Ishikawa (cell line): Measurements from ENCODE around the gene PLA2G1B.

Source experiments
- CREB1 ChIP-seq: IDR thresholded peaks from 2 replicates; pipeline ENCODE4 v1.6.1; 2012; ENCODE audit warnings: low read depth
- EGR1 ChIP-seq: IDR thresholded peaks from 2 replicates; pipeline ENCODE4 v1.6.1; 2012
- FOXM1 ChIP-seq: IDR thresholded peaks from 2 replicates; pipeline ENCODE4 v1.6.1; 2012; ENCODE audit warnings: low read depth, borderline replicate concordance
- MAX ChIP-seq: IDR thresholded peaks from 2 replicates; pipeline ENCODE4 v1.6.1; 2012
- RAD21 ChIP-seq: IDR thresholded peaks from 2 replicates; pipeline ENCODE4 v1.6.1; 2012; ENCODE audit warnings: low read depth
- TCF12 ChIP-seq: IDR thresholded peaks from 2 replicates; pipeline ENCODE4 v1.6.1; 2012; ENCODE audit warnings: low read depth
- TEAD4 ChIP-seq: IDR thresholded peaks from 2 replicates; pipeline ENCODE4 v1.6.1; 2012
- USF1 ChIP-seq: IDR thresholded peaks from 2 replicates; pipeline ENCODE4 v1.6.1; 2012
- YY1 ChIP-seq: IDR thresholded peaks from 2 replicates; pipeline ENCODE4 v1.6.1; 2012; ENCODE audit warnings: low read depth
- ZBTB7A ChIP-seq: IDR thresholded peaks from 2 replicates; pipeline ENCODE4 v1.6.1; 2012; ENCODE audit warnings: low read depth

GRCh38 chr12:120301962-120302815 is 25.4 kb downstream of the PLA2G1B start, which contains the start of gene SIRT4:
- no peak for TF ChIP-seq ZBTB7A
- TF ChIP-seq RAD21, result peak; percentile 35; the same call in 1 of the 2 replicates
- TF ChIP-seq YY1, result no peak
- TF ChIP-seq TCF12, result 0 out of 2 replicates have a peak, but pooled peaks have one; percentile 34
- TF ChIP-seq MAX, result no peak
- TF ChIP-seq TEAD4, result peak; percentile 48
- TF ChIP-seq USF1, result 0 out of 2 replicates have a peak, but pooled peaks have one; percentile 3
- TF ChIP-seq EGR1, result no peak
- 0 out of 2 replicates have a peak, but pooled peaks have one; percentile 24 for TF ChIP-seq CREB1
- peak; percentile 15; the same call in 1 of the 2 replicates for TF ChIP-seq FOXM1
